GM12864 (cell line): ENCODE measurements around the gene APOO.

Experiments used
- DNase-seq: peaks from one replicate; pipeline ENCODE4 v3.0.0-alpha.2; 2011; ENCODE audit warnings: low read depth
- H3K4me3 ChIP-seq: 2 replicates; pipeline ENCODE4 v1.5.1; 2011; ENCODE audit warnings: mild to moderate bottlenecking, low read depth, low read length, control low read depth
- CTCF ChIP-seq: IDR thresholded peaks from 2 replicates; pipeline ENCODE4 v1.5.1; 2011; ENCODE audit warnings: low read depth, mild to moderate bottlenecking, moderate library complexity, low read length, control low read depth, inconsistent platforms; ENCODE audit errors: missing control alignments

APOO gene

GRCh38 chrX:23851544-23851943 lies 56.2 kb downstream of the APOO start:
- H3K4me3 ChIP-seq: no peak overlapping the region
- no peak for TF ChIP-seq CTCF
- DNase-seq: no peak

- no peak for DNase-seq
- TF ChIP-seq CTCF: no peak
- H3K4me3 ChIP-seq: no peak overlapping the region
These were observed 58.5 kb downstream of the APOO start for GRCh38 chrX:23849241-23849640.

- H3K4me3 ChIP-seq: no peak overlapping the region
- no peak for DNase-seq
- TF ChIP-seq CTCF: no peak
These were observed 62.4 kb downstream of the APOO start for GRCh38 chrX:23845351-23845817.

GRCh38 chrX:23844502-23845138 lies 63.1 kb downstream of the APOO start:
- no peak overlapping the region for H3K4me3 ChIP-seq
- TF ChIP-seq CTCF: no peak
- no peak for DNase-seq

DNA sequence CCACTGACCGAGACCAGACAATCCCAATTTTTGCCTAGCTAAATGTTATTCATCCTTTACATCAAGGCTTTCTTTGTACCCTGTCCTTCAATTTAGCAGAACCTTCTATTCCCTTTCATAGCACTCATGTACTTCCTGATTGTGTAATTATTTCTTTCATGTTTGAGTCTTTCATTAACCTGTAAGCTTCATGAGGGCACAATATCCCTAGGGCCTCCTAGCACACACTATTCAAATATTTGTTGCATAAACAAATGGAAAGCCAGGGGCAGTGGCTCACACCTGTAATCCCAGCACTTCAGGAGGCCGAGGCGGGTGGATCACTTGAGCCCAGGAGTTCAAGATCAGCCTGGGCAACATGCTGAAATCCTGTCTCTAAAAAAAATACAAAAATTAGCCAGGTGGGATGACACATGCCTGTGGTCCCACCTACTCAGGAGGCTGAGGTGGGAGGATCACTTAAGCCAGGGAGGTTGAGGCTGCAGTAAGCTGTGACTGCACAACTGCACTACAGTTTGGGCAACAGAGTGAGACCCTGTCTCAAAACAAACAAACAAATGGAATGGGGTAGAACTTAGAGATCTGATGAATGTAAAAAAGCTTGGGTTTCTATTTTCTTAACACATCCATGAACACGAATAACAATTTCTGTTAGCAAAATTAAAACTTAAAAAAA lies 65.8 kb downstream of the APOO start:
- no peak for DNase-seq
- TF ChIP-seq CTCF: no peak
- no peak overlapping the region for H3K4me3 ChIP-seq

DNA sequence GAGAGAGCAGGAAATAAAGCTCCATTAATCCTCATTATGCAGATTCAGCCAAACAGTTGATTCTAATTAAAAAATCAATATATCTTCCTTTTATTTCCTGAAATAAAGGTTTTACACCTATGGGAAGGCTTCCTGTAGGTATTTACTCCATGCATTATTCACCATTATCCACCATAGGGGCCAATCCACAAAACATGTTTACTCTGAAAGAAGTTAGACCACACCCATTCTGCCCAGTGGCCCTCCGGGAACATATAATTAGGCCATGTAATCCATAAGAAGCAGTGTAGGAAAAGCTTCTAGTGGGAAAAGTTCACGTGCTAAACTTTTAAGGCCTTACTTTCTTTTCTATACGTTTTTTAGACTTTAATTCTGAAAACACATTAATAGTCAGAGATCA lies 67.1 kb downstream of the APOO start:
- no peak overlapping the region for H3K4me3 ChIP-seq
- no peak for TF ChIP-seq CTCF
- DNase-seq: no peak

GRCh38 chrX:23838953-23839352 lies 68.8 kb downstream of the APOO start:
- no peak overlapping the region for H3K4me3 ChIP-seq
- no peak for TF ChIP-seq CTCF
- DNase-seq: no peak
